ENCODE measurements around the gene MRPL39.

Gene MRPL39

DNA sequence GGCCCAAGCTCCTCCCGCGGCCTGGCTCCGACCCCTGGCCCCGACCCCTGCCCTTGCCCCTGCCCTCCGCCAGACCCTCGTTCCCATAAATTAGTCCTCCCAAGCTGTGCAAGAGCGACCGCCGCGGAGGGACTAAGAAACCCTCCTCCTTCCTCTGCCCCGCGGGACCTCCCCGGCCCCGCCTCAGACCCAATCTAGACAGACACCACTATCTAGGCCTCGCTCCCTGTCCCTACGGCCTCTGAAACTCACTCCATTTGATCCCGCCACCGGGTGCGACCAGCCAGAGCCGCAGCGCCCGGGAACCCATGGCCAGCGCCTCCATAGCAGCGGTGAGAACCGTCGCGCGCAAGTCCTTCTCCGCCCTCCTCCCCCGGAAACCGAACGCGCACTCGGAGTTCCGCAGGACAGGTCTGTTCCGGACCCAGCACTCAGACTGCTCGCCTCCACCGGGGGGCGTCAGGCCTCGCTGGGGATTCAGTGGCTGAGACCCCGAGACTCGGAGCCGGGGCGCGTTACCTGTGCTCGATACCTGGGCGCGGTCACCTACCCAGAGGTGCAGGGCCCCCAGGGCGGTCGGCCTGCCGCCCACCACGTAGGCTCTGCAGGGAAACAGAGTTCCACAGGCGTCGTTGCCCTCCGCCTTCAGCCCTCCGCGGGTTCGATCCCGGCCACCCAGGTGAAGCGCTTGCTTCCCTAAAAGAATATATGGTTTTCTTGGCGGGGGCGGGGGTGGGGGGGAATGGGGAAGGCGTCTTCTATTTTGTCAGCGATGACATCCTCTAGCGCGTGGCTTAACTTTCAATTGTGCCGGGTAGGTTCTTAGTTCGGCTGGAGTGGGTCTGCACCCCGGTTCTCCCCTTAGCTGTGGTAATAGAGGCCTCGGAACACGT lies at the start of gene MRPL39:
TSS of gene MRPL39 (minus strand) at position 331 of the 893 bp plus-strand sequence. CDS start at position 325, 6 bp downstream.
- TF ChIP-seq, protein P1, sequence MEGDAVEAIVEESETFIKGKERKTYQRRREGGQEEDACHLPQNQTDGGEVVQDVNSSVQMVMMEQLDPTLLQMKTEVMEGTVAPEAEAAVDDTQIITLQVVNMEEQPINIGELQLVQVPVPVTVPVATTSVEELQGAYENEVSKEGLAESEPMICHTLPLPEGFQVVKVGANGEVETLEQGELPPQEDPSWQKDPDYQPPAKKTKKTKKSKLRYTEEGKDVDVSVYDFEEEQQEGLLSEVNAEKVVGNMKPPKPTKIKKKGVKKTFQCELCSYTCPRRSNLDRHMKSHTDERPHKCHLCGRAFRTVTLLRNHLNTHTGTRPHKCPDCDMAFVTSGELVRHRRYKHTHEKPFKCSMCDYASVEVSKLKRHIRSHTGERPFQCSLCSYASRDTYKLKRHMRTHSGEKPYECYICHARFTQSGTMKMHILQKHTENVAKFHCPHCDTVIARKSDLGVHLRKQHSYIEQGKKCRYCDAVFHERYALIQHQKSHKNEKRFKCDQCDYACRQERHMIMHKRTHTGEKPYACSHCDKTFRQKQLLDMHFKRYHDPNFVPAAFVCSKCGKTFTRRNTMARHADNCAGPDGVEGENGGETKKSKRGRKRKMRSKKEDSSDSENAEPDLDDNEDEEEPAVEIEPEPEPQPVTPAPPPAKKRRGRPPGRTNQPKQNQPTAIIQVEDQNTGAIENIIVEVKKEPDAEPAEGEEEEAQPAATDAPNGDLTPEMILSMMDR (IDR thresholded peaks at IDR 0.05; ENCODE audit: borderline replicate concordance, insufficient read depth, low read depth, low read length), result peak; percentile 84
- peak within 1 kb of the TSS; percentile 77 for H3K4me3 ChIP-seq (ENCODE audit: low read depth, low read length)

- TF ChIP-seq, protein P1 (IDR thresholded peaks at IDR 0.05; ENCODE audit: borderline replicate concordance, insufficient read depth, low read depth, low read length), result no peak
These were observed 49.1 kb upstream of the MRPL39 start for GRCh38 chr21:25656412-25656811.

DNA sequence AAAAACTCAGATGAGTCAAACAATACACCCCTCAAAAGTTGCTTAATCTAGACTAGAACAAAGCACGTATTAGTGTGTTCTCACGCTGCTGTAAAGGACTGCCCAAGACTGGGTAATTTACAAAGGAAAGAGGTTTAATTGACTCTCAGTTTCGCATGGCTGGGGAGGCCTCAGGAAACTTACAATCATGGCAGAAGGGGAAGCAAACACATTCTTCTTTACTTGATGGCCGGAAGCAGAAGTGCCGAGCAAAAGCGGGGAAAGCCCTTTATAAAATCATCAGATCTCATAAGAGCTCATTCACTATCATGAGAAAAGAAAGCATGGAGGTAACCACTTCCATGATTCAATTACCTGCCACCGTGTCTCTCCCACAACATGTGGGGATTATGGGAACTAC lies 41.9 kb upstream of the MRPL39 start:
- TF ChIP-seq, protein P1 (IDR thresholded peaks at IDR 0.05; ENCODE audit: borderline replicate concordance, insufficient read depth, low read depth, low read length), result no peak
- H3K4me3 ChIP-seq (ENCODE audit: low read depth, low read length), result no peak overlapping the region

More at GRCh38 chr21:25656412-25656811, 49.1 kb upstream of the MRPL39 start:
- no peak overlapping the region for H3K4me3 ChIP-seq (ENCODE audit: low read depth, low read length)

- TF ChIP-seq, protein P1 (IDR thresholded peaks at IDR 0.05; ENCODE audit: borderline replicate concordance, insufficient read depth, low read depth, low read length), result no peak
- H3K4me3 ChIP-seq (ENCODE audit: low read depth, low read length), result no peak overlapping the region
These were observed 40.4 kb upstream of the MRPL39 start for GRCh38 chr21:25647647-25648046.

DNA sequence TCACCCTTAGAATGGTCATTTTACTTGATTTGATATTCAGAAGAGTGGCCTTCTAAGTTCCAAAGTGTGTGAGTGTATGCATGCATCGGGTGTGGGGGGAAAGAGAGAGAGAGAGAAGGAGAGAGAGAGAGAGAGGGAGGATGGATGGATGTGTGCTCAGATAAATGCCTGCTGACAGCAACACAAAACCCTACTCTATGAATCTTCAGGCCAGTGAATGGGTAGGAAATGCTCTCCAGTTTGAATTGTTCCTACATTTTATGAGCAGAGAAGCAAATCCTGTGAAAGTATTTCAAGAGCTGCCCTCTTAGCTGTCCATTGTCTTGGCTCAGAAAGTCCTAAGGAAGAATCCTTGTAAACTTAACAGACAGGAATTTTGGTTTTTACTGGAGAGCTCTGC lies 39.2 kb upstream of the MRPL39 start:
- TF ChIP-seq, protein P1 (IDR thresholded peaks at IDR 0.05; ENCODE audit: borderline replicate concordance, insufficient read depth, low read depth, low read length), result no peak
- no peak overlapping the region for H3K4me3 ChIP-seq (ENCODE audit: low read depth, low read length)

DNA sequence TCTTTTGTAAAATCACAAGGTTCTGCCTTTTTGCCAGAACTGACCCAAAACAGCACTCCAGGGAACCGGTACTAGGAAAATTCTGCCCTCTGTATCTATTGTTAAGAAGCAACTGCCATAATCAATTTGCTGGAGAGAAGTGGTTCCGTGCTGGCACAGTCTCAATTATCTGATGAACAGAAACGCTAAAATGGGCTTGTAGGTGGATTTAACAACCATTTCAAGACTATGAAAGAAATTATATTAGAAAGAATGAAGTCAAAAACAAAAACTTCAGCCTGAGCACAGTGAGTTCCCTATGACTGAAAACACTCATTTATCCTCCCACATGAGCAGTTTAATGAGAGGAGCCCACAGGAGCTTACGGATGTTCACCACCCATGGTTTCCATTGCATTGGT lies 36.2 kb upstream of the MRPL39 start:
- TF ChIP-seq, protein P1 (IDR thresholded peaks at IDR 0.05; ENCODE audit: borderline replicate concordance, insufficient read depth, low read depth, low read length), result no peak
- H3K4me3 ChIP-seq (ENCODE audit: low read depth, low read length), result no peak overlapping the region

GRCh38 chr21:25640943-25641292 lies 33.6 kb upstream of the MRPL39 start:
- TF ChIP-seq, protein P1 (IDR thresholded peaks at IDR 0.05; ENCODE audit: borderline replicate concordance, insufficient read depth, low read depth, low read length), result no peak
- peak overlapping the region; percentile 74 for H3K4me3 ChIP-seq (ENCODE audit: low read depth, low read length)

All from GM12875 (cell line).